ENCODE measurements around the gene MED25. TPM values are rescaled to one million over a fixed set of nuclear protein-coding genes. Genes with fewer than 3 reads are reported as not detected.

Gene MED25
- total and polyA plus RNA-seq, 12 donors, result 39.5 to 149 (median 54.9) TPM

DNA sequence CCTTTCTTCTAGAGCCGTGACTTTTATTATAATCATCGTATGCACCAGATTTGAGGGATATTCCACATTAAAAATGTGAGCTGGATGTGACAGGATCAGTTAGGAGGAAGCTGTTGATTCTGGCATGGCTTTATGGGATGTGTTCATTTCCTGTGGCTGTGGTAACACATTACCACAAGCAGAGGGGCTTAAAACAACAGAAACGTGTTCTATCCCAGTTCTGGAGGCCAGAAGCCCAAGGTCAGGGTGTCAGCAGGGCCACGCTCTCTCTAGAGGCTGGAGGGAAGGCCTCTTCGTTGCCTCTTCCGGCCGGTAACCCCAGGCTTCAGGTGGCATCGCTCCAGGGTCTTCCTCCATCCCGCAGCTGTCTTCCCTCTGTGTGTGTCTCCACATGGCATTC lies 14.5 kb downstream of the MED25 start:
- Histone ChIP-seq H3K36me3 (peaks cover 0 to 100% (median 70%) of the 10 kb centered on the region in 9 donors), H3K9me3 (no peaks in the 10 kb centered on the region), H3K27me3 (no peaks in the 10 kb centered on the region), H3K4me3 (no peak overlapping the region), H3K4me1 (peaks cover 0 to 18% (median 0%) of the 10 kb centered on the region in 9 donors), H3K27ac (peak overlapping the region in 1 of 10 donors; percentile 60)
- DNase-seq, result no peak
- 60 to 72% methylated on average over 9 of the region's 9 CpGs for WGBS, 2 donors
- intact Hi-C loops (cut with DNase I), result loop anchor here in 1 of 10 donors (10.0 kb wide), 1 partner anchor 1242 kb away; no protein-coding TSS in a partner anchor
- ATAC-seq, result no peak
- TF ChIP-seq, protein P1, sequence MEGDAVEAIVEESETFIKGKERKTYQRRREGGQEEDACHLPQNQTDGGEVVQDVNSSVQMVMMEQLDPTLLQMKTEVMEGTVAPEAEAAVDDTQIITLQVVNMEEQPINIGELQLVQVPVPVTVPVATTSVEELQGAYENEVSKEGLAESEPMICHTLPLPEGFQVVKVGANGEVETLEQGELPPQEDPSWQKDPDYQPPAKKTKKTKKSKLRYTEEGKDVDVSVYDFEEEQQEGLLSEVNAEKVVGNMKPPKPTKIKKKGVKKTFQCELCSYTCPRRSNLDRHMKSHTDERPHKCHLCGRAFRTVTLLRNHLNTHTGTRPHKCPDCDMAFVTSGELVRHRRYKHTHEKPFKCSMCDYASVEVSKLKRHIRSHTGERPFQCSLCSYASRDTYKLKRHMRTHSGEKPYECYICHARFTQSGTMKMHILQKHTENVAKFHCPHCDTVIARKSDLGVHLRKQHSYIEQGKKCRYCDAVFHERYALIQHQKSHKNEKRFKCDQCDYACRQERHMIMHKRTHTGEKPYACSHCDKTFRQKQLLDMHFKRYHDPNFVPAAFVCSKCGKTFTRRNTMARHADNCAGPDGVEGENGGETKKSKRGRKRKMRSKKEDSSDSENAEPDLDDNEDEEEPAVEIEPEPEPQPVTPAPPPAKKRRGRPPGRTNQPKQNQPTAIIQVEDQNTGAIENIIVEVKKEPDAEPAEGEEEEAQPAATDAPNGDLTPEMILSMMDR (IDR thresholded peaks at IDR 0.05), result no peak

DNA sequence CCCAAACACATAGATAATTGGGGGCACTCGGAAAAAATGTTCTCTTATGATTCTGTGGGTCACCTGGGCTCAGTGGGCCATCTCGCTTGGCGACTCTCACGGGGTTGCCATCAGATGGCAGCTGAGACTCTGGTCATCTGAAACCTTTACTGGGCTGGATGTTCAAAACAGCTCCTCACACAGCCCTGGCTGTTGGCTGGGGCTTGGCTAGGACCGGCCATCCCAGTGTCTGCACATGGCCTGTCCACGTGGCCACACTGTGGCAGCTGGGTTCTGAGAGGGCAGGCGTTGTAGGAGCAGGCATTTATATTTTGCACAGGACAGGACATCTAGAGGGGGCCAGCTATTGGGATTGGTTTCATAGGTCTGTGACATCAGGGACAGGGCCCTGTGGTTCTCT lies 15.5 kb downstream of the MED25 start:
- no peaks in the 10 kb centered on the region for H3K27me3 ChIP-seq
- peaks cover 0 to 100% (median 75%) of the 10 kb centered on the region in 9 donors for H3K36me3 ChIP-seq
- H3K4me1 ChIP-seq, result peaks cover 0 to 18% (median 0%) of the 10 kb centered on the region in 9 donors
- H3K4me3 ChIP-seq, result no peak overlapping the region
- intact Hi-C loops (cut with DNase I), result loop anchor here in 1 of 10 donors (10.0 kb wide), 1 partner anchor 1241 kb away; no protein-coding TSS in a partner anchor
- peak in 1 of 8 donors; percentile 10 for ATAC-seq
- H3K27ac ChIP-seq, result no peak overlapping the region
- DNase-seq, result no peak
- H3K9me3 ChIP-seq, result no peaks in the 10 kb centered on the region
- TF ChIP-seq, protein P1 (IDR thresholded peaks at IDR 0.05), result no peak
- WGBS, 2 donors, result 92 to 93% methylated on average over 7 of the region's 7 CpGs

DNA sequence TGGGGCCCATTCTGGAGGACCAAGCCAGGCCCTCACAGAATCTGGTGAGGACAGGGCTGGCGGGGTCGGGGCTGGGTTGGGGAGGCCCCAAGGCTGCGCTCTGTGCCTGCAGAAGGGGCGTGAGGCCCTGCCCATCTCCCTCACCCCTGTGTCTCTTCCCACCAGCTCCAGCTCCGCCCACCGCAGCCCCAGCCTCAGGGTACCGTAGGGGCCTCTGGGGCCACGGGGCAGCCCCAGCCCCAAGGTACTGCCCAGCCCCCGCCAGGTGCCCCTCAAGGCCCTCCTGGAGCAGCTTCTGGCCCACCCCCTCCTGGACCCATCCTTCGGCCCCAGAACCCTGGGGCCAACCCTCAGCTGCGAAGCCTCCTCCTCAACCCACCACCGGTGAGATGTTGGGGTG lies 17.5 kb downstream of the MED25 start:
- H3K9me3 ChIP-seq, result no peaks in the 10 kb centered on the region
- WGBS, 2 donors, result 95 to 96% methylated on average over 10 to 12 of the region's 12 CpGs
- H3K36me3 ChIP-seq, result peaks cover 0 to 100% (median 69%) of the 10 kb centered on the region in 9 donors
- ATAC-seq (peak in 2 of 8 donors; percentile 5 to 21), DNase-seq (no peak)
- TF ChIP-seq, protein P1 (IDR thresholded peaks at IDR 0.05), result no peak
- H3K4me3 ChIP-seq, result no peak overlapping the region
- no peak overlapping the region for H3K27ac ChIP-seq
- no peaks in the 10 kb centered on the region for H3K27me3 ChIP-seq
- peaks cover 0 to 18% (median 0%) of the 10 kb centered on the region in 9 donors for H3K4me1 ChIP-seq
- intact Hi-C loops (cut with DNase I), result loop anchor here in 1 of 10 donors (10.0 kb wide), 1 partner anchor 1239 kb away; no protein-coding TSS in a partner anchor

DNA sequence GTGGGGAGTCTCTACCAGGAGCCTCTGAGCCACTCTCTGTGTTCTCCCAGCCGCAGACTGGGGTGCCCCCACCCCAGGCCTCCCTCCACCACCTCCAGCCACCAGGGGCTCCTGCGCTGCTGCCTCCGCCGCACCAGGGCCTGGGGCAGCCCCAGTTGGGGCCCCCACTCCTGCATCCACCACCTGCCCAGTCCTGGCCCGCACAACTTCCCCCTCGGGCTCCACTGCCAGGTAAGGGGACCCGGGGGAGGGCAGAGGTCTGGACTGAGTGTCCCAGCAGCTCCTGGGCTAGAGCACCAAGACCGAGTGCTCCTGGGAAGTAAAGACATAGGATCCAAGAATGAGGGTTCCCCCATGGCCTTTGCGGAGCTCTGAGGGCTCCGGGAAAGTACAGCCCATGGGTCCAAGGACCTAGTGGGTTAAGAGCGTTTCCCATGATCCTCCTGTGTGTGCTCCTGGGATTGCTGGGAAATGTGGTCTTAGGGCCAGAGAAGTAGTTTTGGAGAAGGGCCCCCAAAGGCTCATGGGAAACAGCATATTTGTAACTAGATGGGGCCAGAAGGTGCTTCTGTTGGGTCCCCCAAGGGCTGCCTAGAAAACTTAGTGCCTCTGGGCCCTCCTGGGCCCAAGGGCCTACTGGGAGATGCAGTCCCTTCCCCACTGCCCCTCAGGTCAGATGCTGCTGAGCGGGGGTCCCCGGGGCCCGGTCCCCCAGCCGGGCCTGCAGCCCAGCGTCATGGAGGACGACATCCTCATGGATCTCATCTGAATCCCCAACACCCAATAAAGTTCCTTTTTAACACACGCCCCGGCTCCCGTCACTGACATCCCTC lies 18.3 kb downstream of the MED25 start:
- no peak overlapping the region for H3K4me3 ChIP-seq
- intact Hi-C loops (cut with DNase I), result loop anchor here in 1 of 10 donors (10.0 kb wide), 1 partner anchor 1238 kb away; no protein-coding TSS in a partner anchor
- WGBS, 2 donors, result 93 to 94% methylated on average over 20 of the region's 20 CpGs
- H3K36me3 ChIP-seq, result peaks cover 0 to 98% (median 63%) of the 10 kb centered on the region in 9 donors
- H3K27me3 ChIP-seq, result no peaks in the 10 kb centered on the region
- no peak overlapping the region for H3K27ac ChIP-seq
- TF ChIP-seq, protein P1 (IDR thresholded peaks at IDR 0.05), result no peak
- no peak for DNase-seq
- no peaks in the 10 kb centered on the region for H3K9me3 ChIP-seq
- no peak for ATAC-seq
- H3K4me1 ChIP-seq, result peaks cover 0 to 17% (median 0%) of the 10 kb centered on the region in 9 donors

Measured in heart right ventricle (tissue), 16 donors.